CD4-positive, alpha-beta T cell treated with Interleukin-17A for 1 hour (primary cell): ENCODE measurements around the gene GDPD5.

Source experiments
- DNase-seq: peaks from one replicate; pipeline ENCODE4 v3.0.0-alpha.2; 2020

GDPD5 gene

GRCh38 chr11:75510004-75510722 lies 15.6 kb downstream of the GDPD5 start:
- DNase-seq, result no peak

- no peak for DNase-seq
Measured at GRCh38 chr11:75509020-75509720, 16.6 kb downstream of the GDPD5 start.

GRCh38 chr11:75508051-75508561 lies 17.6 kb downstream of the GDPD5 start:
- DNase-seq, result peak; percentile 82

GRCh38 chr11:75507571-75507970 lies 18.2 kb downstream of the GDPD5 start:
- DNase-seq, result no peak

GRCh38 chr11:75506827-75507226 lies 18.9 kb downstream of the GDPD5 start:
- DNase-seq, result no peak

GRCh38 chr11:75505916-75506692 lies 19.6 kb downstream of the GDPD5 start:
- no peak for DNase-seq

- no peak for DNase-seq
Measured at GRCh38 chr11:75504501-75504900, 21.2 kb downstream of the GDPD5 start.

GRCh38 chr11:75503531-75504099 lies 22.1 kb downstream of the GDPD5 start:
- DNase-seq, result no peak

GRCh38 chr11:75502138-75502537 lies 23.6 kb downstream of the GDPD5 start:
- DNase-seq, result no peak

- no peak for DNase-seq
Measured at GRCh38 chr11:75500742-75501141, 25.0 kb downstream of the GDPD5 start.

GRCh38 chr11:75499423-75500190 lies 26.1 kb downstream of the GDPD5 start:
- no peak for DNase-seq

GRCh38 chr11:75498556-75499255 lies 27.0 kb downstream of the GDPD5 start:
- DNase-seq, result no peak

- DNase-seq, result no peak
Measured at GRCh38 chr11:75497788-75498409, 27.8 kb downstream of the GDPD5 start.

- DNase-seq, result no peak
Measured at GRCh38 chr11:75496305-75496752, 29.4 kb downstream of the GDPD5 start.

- DNase-seq, result no peak
Measured at GRCh38 chr11:75495749-75496304, 29.9 kb downstream of the GDPD5 start.

GRCh38 chr11:75493626-75494025 lies 32.1 kb downstream of the GDPD5 start:
- no peak for DNase-seq

- peak; percentile 66 for DNase-seq
Measured at GRCh38 chr11:75492181-75492820, 33.4 kb downstream of the GDPD5 start.

- DNase-seq, result no peak
Measured at GRCh38 chr11:75491465-75491864, 34.3 kb downstream of the GDPD5 start.

GRCh38 chr11:75490221-75491181 lies 35.2 kb downstream of the GDPD5 start:
- DNase-seq, result no peak
